HEK293T (cell line): ENCODE data around the gene SFSWAP.

ENCODE experiments used
- ARNT ChIP-seq: fragments of 450-650 bp; IDR thresholded peaks from 2 replicates; pipeline ENCODE4 v1.6.1; 2017; ENCODE audit warnings: mild to moderate bottlenecking
- BHLHE40 ChIP-seq: fragments of 450-650 bp; IDR thresholded peaks from 2 replicates; pipeline ENCODE4 v1.6.1; 2016; ENCODE audit warnings: mild to moderate bottlenecking, moderate library complexity, borderline replicate concordance
- FOXA1 ChIP-seq: fragments of 450-650 bp; IDR thresholded peaks from 2 replicates; pipeline ENCODE4 v1.6.1; 2016; ENCODE audit warnings: mild to moderate bottlenecking
- FOXM1 ChIP-seq: fragments of 450-650 bp; IDR thresholded peaks from 2 replicates; pipeline ENCODE4 v1.6.1; 2017; ENCODE audit warnings: mild to moderate bottlenecking, borderline replicate concordance
- LEF1 ChIP-seq: fragments of 450-650 bp; IDR thresholded peaks from 2 replicates; pipeline ENCODE4 v1.6.1; 2017; ENCODE audit warnings: mild to moderate bottlenecking, borderline replicate concordance
- NFRKB ChIP-seq: fragments of 450-650 bp; IDR thresholded peaks from 2 replicates; pipeline ENCODE4 v1.6.1; 2016; ENCODE audit warnings: mild to moderate bottlenecking, moderate library complexity
- PKNOX1 ChIP-seq: fragments of 450-650 bp; IDR thresholded peaks from 2 replicates; pipeline ENCODE4 v1.6.1; 2016
- TARDBP ChIP-seq: fragments of 450-650 bp; IDR thresholded peaks from 2 replicates; pipeline ENCODE4 v1.6.1; 2016
- ZNF384 ChIP-seq: fragments of 450-650 bp; IDR thresholded peaks from 2 replicates; pipeline ENCODE4 v1.6.1; 2016

- TF ChIP-seq ZNF384: no peak
- TF ChIP-seq BHLHE40: no peak
- TF ChIP-seq LEF1: no peak
- TF ChIP-seq PKNOX1: no peak
- no peak for TF ChIP-seq TARDBP
- no peak for TF ChIP-seq ARNT
- no peak for TF ChIP-seq FOXA1
- no peak for TF ChIP-seq NFRKB
- TF ChIP-seq FOXM1: no peak
These were observed 22.1 kb upstream of the SFSWAP start for GRCh38 chr12:131688845-131689154.
